OCI-LY7 (cell line): ENCODE results near the gene MOGAT2. TPM values are rescaled to one million over a fixed set of nuclear protein-coding genes. Genes with fewer than 3 reads are reported as not detected.

Source experiments
- BruUV-seq: library from RNA; stranded (reverse); fragments of 400-500 nt; replicated peaks from 2 replicates; lab custom pipeline; 2021; lab: Mats Ljungman, UMichigan
- CTCF ChIA-PET: fragments of 300-600 bp; sonication (Branson Sonifier 250); formaldehyde crosslinking; loops from one replicate; lab custom pipeline; 2022; ENCODE audit warnings: antibody characterized with exemption; ENCODE audit not compliant: unreplicated experiment; lab: Charles Lee
- POLR2A ChIA-PET: fragments of 300-600 bp; sonication (Branson Sonifier 250); formaldehyde crosslinking; loops from one replicate; lab custom pipeline; 2022; ENCODE audit warnings: antibody characterized with exemption; lab: Charles Lee
- DNase-seq: peaks from one replicate; pipeline ENCODE4 v3.0.0-alpha.2; 2015; ENCODE audit warnings: low spot score
- H2AFZ ChIP-seq: fragments of 200-600 bp; sonication (generic), shearing (Covaris generic); 2 replicates; pipeline ENCODE4 v1.6.1; 2014; ENCODE audit warnings: mild to moderate bottlenecking, antibody characterized with exemption, low read length, moderate library complexity
- H3K27ac ChIP-seq: fragments of 200-600 bp; sonication (generic); 2 replicates; pipeline ENCODE4 v1.5.1; 2014; ENCODE audit warnings: mixed run types, low read depth, mild to moderate bottlenecking, moderate library complexity, low read length, inconsistent platforms; ENCODE audit not compliant: poor library complexity, severe bottlenecking
- H3K36me3 ChIP-seq: fragments of 200-600 bp; sonication (generic); 2 replicates; pipeline ENCODE4 v1.6.1; 2014; ENCODE audit warnings: mild to moderate bottlenecking, antibody characterized with exemption, low read length, moderate library complexity, mixed read lengths; ENCODE audit not compliant: insufficient read depth
- H3K4me1 ChIP-seq: fragments of 200-600 bp; sonication (generic); 2 replicates; pipeline ENCODE4 v1.5.1; 2014; ENCODE audit warnings: mild to moderate bottlenecking, low read length; ENCODE audit not compliant: insufficient read depth, poor library complexity, severe bottlenecking
- H3K4me2 ChIP-seq: fragments of 200-600 bp; sonication (generic); 2 replicates; pipeline ENCODE4 v1.6.1; 2014; ENCODE audit warnings: mild to moderate bottlenecking, low read length
- H3K4me3 ChIP-seq: fragments of 200-600 bp; sonication (generic); 2 replicates; pipeline ENCODE4 v1.5.1; 2014; ENCODE audit warnings: mild to moderate bottlenecking, low read depth, low read length; ENCODE audit not compliant: poor library complexity, severe bottlenecking
- H3K79me2 ChIP-seq: fragments of 200-600 bp; sonication (generic); 2 replicates; pipeline ENCODE4 v1.6.1; 2016; ENCODE audit warnings: low read depth, mild to moderate bottlenecking, low read length, moderate library complexity, mixed read lengths; ENCODE audit not compliant: insufficient read depth
- H3K9me2 ChIP-seq: fragments of 200-600 bp; sonication (generic); 2 replicates; pipeline ENCODE4 v1.6.1; 2016; ENCODE audit warnings: mild to moderate bottlenecking, low read length, mixed read lengths; ENCODE audit not compliant: insufficient read depth
- H3K9me3 ChIP-seq: fragments of 200-600 bp; sonication (generic); 2 replicates; pipeline ENCODE4 v1.6.1; 2014; ENCODE audit warnings: mild to moderate bottlenecking, mixed run types, low read length, mixed read lengths
- H4K20me1 ChIP-seq: fragments of 200-600 bp; sonication (generic); 2 replicates; pipeline ENCODE4 v1.6.1; 2014; ENCODE audit warnings: mild to moderate bottlenecking, antibody characterized with exemption, low read length, moderate library complexity, mixed read lengths; ENCODE audit not compliant: insufficient read depth
- EZH2phosphoT487 ChIP-seq: fragments of 200-600 bp; sonication (generic); IDR thresholded peaks from 2 replicates; pipeline ENCODE4 v1.6.1; 2018; ENCODE audit warnings: low read depth, borderline replicate concordance, mild to moderate bottlenecking, mixed run types, antibody characterized with exemption, low read length, moderate library complexity, mixed read lengths
- intact Hi-C: fragments of 100-400 bp; cut with micrococcal nuclease; formaldehyde crosslinking; loops from one replicate; pipeline ENCODE4 v1.10.0; 2022; ENCODE audit not compliant: unreplicated experiment
- total RNA-seq, 2 experiments: library from RNA; depleted of rRNA in 1 of 2; stranded (reverse); fragments of >200 nt in 1 of 2; shearing (Covaris generic) in 1 of 2; gene quantifications; 2 replicates each; pipeline ENCODE4 v1.2.3, GENCODE V29; 2014 to 2022
- TF ChIP-seq, protein P1 (sequence below): fragments of 200-600 bp; sonication (generic); conservative IDR thresholded peaks from 2 replicates; pipeline ENCODE4 v1.5.1; 2014; ENCODE audit warnings: mild to moderate bottlenecking, antibody characterized with exemption, low read length, moderate library complexity, mixed read lengths

Gene MOGAT2
- total RNA-seq, 2 experiments from 2014 or later, result not detected

DNA sequence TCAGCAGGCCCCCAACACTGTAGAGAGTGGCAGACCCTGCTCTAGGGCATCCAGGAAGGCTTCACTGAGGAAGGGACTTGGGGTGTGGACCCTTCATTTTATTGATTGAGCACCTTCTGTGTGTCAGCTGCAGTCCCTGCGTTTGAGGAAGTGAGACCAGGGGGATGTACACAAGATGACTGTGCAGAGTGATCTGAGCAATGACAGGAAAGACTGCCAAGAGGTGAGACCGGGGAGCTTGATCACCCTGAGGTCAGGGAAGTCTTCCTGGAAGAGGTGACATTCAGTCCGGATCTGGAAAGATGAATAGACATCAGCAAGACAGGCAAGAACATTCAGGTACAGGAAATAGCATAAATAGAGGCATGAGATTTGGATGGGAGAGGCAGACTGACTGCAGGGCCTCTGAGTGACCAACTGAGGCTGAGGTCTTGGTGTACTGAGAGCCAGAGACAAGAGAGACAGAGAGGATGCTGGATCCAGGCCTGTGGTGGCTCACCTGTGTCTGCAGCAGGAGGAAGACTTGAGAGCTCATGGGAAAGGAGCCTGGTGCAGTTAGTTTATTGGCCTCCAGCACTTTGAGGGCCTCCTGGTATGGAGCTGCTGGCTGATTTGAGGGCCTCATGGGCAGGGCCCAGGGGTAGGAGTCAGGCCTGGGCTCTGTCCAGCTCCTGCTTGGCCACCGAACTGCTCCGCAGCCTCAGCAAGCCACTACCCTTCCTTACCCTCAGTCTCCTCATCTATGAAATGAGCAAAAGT is 56.1 kb downstream of the MOGAT2 start:
- no peaks in the 10 kb centered on the region for H3K36me3 ChIP-seq
- H4K20me1 ChIP-seq, result no peaks in the 10 kb centered on the region
- peak overlapping the region; percentile 48 for H3K4me2 ChIP-seq
- TF ChIP-seq, protein P1, sequence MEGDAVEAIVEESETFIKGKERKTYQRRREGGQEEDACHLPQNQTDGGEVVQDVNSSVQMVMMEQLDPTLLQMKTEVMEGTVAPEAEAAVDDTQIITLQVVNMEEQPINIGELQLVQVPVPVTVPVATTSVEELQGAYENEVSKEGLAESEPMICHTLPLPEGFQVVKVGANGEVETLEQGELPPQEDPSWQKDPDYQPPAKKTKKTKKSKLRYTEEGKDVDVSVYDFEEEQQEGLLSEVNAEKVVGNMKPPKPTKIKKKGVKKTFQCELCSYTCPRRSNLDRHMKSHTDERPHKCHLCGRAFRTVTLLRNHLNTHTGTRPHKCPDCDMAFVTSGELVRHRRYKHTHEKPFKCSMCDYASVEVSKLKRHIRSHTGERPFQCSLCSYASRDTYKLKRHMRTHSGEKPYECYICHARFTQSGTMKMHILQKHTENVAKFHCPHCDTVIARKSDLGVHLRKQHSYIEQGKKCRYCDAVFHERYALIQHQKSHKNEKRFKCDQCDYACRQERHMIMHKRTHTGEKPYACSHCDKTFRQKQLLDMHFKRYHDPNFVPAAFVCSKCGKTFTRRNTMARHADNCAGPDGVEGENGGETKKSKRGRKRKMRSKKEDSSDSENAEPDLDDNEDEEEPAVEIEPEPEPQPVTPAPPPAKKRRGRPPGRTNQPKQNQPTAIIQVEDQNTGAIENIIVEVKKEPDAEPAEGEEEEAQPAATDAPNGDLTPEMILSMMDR, result no peak
- TF ChIP-seq EZH2phosphoT487, result no peak
- peak; percentile 86 for DNase-seq
- no peaks in the 10 kb centered on the region for H3K9me2 ChIP-seq
- H3K27ac ChIP-seq, result peak overlapping the region; percentile 63
- intact Hi-C loops, result loop anchor here (1.0 kb wide), 1 partner anchor 41 kb away; no protein-coding TSS in a partner anchor
- H3K79me2 ChIP-seq, result no peaks in the 10 kb centered on the region; the same call in 1 of the 2 replicates
- BruUV-seq, result no TSS peak
- no peak overlapping the region for H3K4me3 ChIP-seq
- POLR2A ChIA-PET, result interaction anchor here (0.6 kb wide), 2 partner anchors 97 to 114 kb away, joined by 3 to 6 read pairs; no protein-coding TSS in a partner anchor
- CTCF ChIA-PET, result interaction anchor here (1.0 kb wide), 1 partner anchor 99 kb away, joined by 3 read pairs; no protein-coding TSS in a partner anchor
- H3K9me3 ChIP-seq, result no peaks in the 10 kb centered on the region
- H3K4me1 ChIP-seq, result peaks cover 71% of the 10 kb centered on the region
- H2AFZ ChIP-seq, result peak overlapping the region; percentile 9; the same call in 1 of the 2 replicates

DNA sequence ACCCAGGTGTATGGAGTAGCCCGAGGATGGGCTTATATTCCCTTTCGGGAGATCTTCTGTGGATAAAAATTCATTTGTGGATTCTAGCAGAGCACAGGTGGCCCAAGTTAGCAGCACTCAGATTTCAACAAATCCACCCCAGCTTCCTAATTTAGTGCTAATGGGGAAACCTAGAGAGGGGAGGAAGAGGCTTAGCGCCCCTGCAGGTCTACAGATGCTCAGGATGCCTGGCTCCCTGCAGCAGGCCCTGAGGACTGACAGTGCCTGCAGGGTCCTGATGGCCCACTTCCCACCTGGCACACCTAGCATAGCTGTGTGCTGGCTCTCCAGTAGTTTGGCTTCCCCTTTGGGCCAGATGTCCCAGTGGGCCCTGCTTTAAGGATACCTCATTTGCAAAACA is 57.4 kb downstream of the MOGAT2 start:
- ChIA-PET CTCF (no interaction called here), POLR2A (no interaction called here)
- peak; percentile 34 for DNase-seq
- intact Hi-C loops, result no loop called here
- no TSS peak for BruUV-seq
- Histone ChIP-seq H3K4me2 (no peak overlapping the region), H3K36me3 (no peaks in the 10 kb centered on the region), H3K9me3 (no peaks in the 10 kb centered on the region), H3K79me2 (no peaks in the 10 kb centered on the region), H3K9me2 (no peaks in the 10 kb centered on the region), H2AFZ (no peak overlapping the region), H3K4me3 (no peak overlapping the region), H4K20me1 (no peaks in the 10 kb centered on the region), H3K4me1 (peaks cover 58% of the 10 kb centered on the region), H3K27ac (no peak overlapping the region)
- TF ChIP-seq, protein P1, result peak; percentile 55
- no peak for TF ChIP-seq EZH2phosphoT487

DNA sequence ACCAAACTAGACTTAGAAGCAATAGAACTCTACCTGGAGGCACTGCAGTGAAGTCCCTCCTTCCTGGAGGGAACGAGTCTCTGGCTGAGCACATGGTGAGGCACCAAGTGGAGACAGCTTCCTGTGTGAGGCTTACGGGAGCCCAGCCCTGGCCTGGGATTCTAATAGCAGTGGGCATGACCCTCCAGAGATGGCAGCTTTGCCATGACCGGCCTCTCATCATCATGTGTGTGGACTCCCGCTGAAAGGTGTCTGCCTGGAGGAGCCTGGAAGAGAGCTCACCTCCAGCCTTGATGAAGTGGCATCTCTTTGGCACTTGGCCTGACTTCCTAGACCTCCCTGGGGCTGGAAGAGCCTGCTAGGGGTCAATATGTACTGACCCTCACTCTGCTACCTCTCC is 58.9 kb downstream of the MOGAT2 start:
- intact Hi-C loops, result no loop called here
- no TSS peak for BruUV-seq
- H3K4me1 ChIP-seq, result peaks cover 44% of the 10 kb centered on the region
- H3K4me2 ChIP-seq, result no peak overlapping the region
- H3K9me3 ChIP-seq, result no peaks in the 10 kb centered on the region
- no peak for DNase-seq
- CTCF ChIA-PET, result no interaction called here
- H3K79me2 ChIP-seq, result no peaks in the 10 kb centered on the region
- no peak overlapping the region for H3K27ac ChIP-seq
- H3K9me2 ChIP-seq, result no peaks in the 10 kb centered on the region
- no peaks in the 10 kb centered on the region for H4K20me1 ChIP-seq
- TF ChIP-seq, protein P1, result no peak
- TF ChIP-seq EZH2phosphoT487, result no peak
- no peak overlapping the region for H3K4me3 ChIP-seq
- H3K36me3 ChIP-seq, result no peaks in the 10 kb centered on the region
- no peak overlapping the region for H2AFZ ChIP-seq
- POLR2A ChIA-PET, result interaction anchor here (1.0 to 1.1 kb wide), 2 partner anchors 14 to 17 kb away, joined by 3 read pairs; no protein-coding TSS in a partner anchor
